ENCODE results near the gene TMC6.
"Not testable (repeated sequence)": the region's sequence is repeated elsewhere in the genome, so short reads cannot be mapped to it uniquely, and the experiment has no call there.

The TMC6 gene

GRCh38 chr17:78086740-78087139 is 41.8 kb downstream of the TMC6 start:
- TF ChIP-seq, protein P1, sequence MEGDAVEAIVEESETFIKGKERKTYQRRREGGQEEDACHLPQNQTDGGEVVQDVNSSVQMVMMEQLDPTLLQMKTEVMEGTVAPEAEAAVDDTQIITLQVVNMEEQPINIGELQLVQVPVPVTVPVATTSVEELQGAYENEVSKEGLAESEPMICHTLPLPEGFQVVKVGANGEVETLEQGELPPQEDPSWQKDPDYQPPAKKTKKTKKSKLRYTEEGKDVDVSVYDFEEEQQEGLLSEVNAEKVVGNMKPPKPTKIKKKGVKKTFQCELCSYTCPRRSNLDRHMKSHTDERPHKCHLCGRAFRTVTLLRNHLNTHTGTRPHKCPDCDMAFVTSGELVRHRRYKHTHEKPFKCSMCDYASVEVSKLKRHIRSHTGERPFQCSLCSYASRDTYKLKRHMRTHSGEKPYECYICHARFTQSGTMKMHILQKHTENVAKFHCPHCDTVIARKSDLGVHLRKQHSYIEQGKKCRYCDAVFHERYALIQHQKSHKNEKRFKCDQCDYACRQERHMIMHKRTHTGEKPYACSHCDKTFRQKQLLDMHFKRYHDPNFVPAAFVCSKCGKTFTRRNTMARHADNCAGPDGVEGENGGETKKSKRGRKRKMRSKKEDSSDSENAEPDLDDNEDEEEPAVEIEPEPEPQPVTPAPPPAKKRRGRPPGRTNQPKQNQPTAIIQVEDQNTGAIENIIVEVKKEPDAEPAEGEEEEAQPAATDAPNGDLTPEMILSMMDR (IDR thresholded peaks at IDR 0.05; ENCODE audit: low read depth, low read length, missing control alignments) = no peak
- no peak for DNase-seq (ENCODE audit: low read depth)
- H3K4me3 ChIP-seq (ENCODE audit: low read depth, low read length) = no peak overlapping the region

GRCh38 chr17:78082988-78083387 is 45.6 kb downstream of the TMC6 start:
- TF ChIP-seq, protein P1 (IDR thresholded peaks at IDR 0.05; ENCODE audit: low read depth, low read length, missing control alignments) = no peak
- no peak for DNase-seq (ENCODE audit: low read depth)
- no peak overlapping the region for H3K4me3 ChIP-seq (ENCODE audit: low read depth, low read length)

DNA sequence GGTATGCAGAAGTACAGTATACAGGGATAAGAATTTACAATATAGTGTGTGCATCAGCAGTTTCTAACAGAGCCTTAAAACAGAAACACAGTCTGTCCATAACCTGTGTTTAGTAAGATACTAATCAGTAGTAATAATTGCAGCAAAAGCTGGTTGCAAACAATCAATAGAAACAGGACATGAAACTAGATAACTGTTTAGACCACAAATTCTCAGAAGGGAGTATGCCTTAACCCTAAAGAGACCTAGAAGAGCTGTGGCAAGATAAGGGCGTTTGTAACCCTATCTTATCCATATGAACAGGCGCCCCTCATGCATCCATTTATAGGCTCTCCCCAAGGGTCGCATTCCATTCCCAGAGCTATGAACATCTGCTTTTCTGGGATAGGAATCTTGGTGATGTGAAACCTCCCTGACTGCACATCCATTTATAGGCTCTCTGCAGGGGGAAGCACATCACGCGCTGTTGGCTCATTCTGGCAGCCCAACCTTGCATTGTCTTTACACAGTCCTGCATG is 46.1 kb downstream of the TMC6 start:
- DNase-seq (ENCODE audit: low read depth) = not testable (repeated sequence)

GRCh38 chr17:78081551-78081950 is 47.0 kb downstream of the TMC6 start:
- no peak for DNase-seq (ENCODE audit: low read depth)
- no peak overlapping the region for H3K4me3 ChIP-seq (ENCODE audit: low read depth, low read length)
- TF ChIP-seq, protein P1 (IDR thresholded peaks at IDR 0.05; ENCODE audit: low read depth, low read length, missing control alignments) = no peak

More for the DNA sequence above, 46.1 kb downstream of the TMC6 start:
- H3K4me3 ChIP-seq (ENCODE audit: low read depth, low read length) = not testable (repeated sequence)

DNA sequence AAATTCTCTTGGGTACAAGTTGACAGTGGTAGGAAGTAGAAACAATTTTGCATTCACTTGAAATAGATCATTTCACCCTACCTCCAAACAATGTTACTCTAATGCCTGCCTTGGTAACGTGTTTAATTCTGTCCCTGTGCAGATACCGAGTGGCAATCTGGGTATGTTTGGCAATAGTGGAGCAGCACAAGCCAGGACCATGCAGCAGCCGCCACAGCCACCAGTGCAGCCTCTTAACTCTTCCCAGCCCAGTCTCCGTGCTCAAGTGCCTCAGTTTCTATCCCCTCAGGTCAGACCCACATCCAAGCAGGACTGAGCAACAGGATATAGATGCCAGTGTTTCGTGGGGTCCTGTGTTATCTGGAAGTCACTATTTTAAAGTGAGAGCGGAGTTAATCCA is 49.3 kb downstream of the TMC6 start:
- TF ChIP-seq, protein P1 (IDR thresholded peaks at IDR 0.05; ENCODE audit: low read depth, low read length, missing control alignments) = no peak
- no peak for DNase-seq (ENCODE audit: low read depth)
- H3K4me3 ChIP-seq (ENCODE audit: low read depth, low read length) = no peak overlapping the region

- H3K4me3 ChIP-seq (ENCODE audit: low read depth, low read length) = no peak overlapping the region
- DNase-seq (ENCODE audit: low read depth) = no peak
- TF ChIP-seq, protein P1 (IDR thresholded peaks at IDR 0.05; ENCODE audit: low read depth, low read length, missing control alignments) = no peak
Observed at GRCh38 chr17:78075545-78075944, 53.0 kb downstream of the TMC6 start.

- TF ChIP-seq, protein P1 (IDR thresholded peaks at IDR 0.05; ENCODE audit: low read depth, low read length, missing control alignments) = no peak
- DNase-seq (ENCODE audit: low read depth) = no peak
- H3K4me3 ChIP-seq (ENCODE audit: low read depth, low read length) = no peak overlapping the region
Observed at GRCh38 chr17:78075011-78075410, 53.5 kb downstream of the TMC6 start.
